Suppressor macrophage treated with lipopolysaccharide for 1 hour (primary cell): Measurements from ENCODE around the gene BLTP2.
"Not testable (repeated sequence)": the region's sequence is repeated elsewhere in the genome, so short reads cannot be mapped to it uniquely, and the experiment has no call there.

ENCODE experiments used
- DNase-seq, 3 donors: peaks; one replicate each; pipeline ENCODE4 v3.0.0-alpha.2; 2020 to 2022

BLTP2 gene

GRCh38 chr17:28646039-28646754 lies 1.2 kb upstream of the BLTP2 start:
- DNase-seq: no peak

DNA sequence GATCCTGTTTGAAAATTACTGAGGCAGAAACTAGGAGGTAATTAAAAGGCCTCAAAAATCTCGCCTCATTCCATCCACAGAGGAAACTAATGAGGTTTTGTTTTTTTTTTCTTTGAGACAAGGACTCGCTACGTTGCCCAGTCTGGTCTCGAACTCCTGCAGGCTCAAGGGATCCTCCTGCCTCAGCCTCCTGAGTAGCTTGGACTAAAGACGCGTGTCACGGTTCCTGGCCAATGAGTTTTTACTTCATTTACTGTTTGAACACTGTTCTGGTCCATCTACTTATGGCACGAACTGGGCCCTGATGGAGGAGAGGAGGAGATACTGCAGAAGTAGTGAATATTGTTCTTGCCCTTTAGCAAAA lies 600 bp upstream of the BLTP2 start:
- DNase-seq: no peak

DNA sequence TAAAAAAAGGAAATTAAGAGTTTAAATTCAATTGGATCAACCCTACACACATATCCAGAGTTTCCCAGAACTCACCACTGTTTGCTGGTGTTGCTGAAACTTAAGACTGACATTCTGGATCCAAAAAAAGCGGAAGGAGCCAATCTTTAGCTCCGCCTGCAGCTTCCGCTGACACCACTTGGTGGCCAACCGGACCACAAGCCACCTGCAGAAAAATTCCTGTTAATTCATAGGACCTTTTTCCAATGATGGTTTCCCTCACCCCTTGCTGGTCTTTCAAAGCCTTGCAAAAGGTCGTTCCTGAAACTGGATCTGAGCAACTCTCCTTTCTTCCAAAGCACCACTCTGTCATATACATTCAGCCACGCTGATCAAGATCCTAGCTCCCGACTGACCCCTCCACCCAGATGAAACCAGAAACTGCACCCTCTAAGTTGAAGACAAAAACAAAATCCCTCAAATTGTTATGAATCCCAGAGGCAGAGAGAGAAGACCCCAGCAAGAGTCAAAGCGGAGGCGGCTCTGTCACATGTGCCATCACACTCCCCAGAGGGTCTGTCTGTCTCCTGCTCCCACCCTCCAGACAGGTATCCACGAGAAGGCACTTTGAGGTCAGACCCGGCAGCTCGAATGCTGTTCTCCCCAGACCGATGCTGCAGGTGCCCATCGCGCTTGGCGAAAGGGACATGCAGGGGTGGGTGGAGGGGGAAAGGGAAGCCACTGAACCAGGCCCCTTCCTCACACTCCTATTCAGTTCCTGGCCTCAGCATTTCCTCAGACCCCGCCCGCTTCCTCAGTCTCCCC lies 773 bp downstream of the BLTP2 start:
- peak; percentile 78 to 85 (median 82) for DNase-seq

DNA sequence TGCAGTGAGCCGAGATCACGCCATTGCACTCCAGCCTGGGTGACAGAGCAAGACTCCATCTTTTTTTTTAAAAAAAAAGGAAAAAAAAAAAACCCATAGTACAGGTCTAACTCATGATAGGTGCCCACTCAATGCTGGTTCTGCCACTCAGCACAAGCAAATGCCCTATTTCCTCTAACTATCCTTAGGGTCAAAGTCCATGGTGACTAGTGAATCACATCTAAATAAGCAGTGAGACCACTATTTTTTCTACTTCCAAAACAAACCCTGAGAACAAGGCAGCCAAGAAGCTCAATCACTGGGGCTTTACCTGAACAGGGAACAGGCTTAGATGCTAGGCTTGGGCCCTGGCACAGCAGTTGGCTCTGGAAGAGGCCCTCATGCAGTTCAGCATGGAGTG lies 3.4 kb downstream of the BLTP2 start:
- DNase-seq: no peak

GRCh38 chr17:28635506-28635905 lies 9.5 kb downstream of the BLTP2 start:
- DNase-seq: no peak

DNA sequence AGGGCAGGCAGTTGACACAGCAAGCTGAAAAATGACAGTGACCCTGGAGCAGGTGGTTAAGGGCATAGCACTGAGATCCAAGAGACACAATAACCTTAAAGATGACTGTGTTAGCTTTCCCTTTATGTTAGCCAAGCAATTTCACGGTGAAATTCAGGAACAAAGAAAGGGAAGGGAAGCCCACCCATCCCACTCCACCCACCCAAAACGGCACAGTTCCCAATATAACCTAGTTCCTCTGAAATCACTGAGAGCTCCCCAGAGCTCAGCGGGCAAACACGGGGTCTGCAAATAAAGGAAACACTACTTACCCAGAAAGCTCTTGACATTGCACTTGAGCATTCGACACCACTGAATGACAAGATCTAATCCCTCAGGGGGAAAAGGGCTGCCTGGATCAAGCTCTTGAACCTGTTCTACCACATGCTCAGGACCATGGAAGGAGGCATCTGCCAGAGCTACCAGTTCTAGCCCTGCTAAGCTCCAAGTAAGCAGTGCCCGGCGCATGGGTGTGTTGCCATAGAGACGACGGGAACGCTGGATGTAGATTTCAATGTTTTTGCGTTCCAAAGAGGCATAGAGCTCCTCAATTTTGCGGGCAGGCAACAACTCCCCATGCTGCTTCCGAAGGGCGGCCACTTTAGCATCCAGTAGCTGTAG lies 10.6 kb downstream of the BLTP2 start:
- DNase-seq: peak; percentile 40 to 59 (median 54)

GRCh38 chr17:28626818-28627217 lies 18.1 kb downstream of the BLTP2 start:
- DNase-seq: no peak

GRCh38 chr17:28624148-28624547 lies 20.8 kb downstream of the BLTP2 start:
- DNase-seq: no peak

GRCh38 chr17:28623696-28624095 lies 21.3 kb downstream of the BLTP2 start:
- no peak for DNase-seq

DNA sequence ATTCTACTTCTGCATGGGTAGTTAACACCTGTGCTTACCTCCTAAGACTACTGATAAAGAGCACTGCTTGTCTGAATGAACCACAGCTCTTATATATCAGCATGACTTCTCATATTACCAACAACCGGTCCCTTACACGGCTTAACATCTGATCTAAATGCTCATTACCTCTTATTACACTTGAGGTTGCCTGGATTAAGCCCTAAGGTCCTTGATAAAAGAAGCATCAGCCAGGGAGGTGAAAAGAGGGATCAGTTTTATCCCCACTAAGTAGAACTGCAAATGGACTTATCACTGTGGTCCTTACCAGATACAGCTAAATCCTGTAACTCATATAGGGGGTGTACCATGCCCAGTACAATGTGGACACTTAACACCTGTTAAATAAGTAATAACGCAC lies 22.8 kb downstream of the BLTP2 start:
- DNase-seq: no peak

GRCh38 chr17:28620010-28620409 lies 24.9 kb downstream of the BLTP2 start:
- no peak for DNase-seq

DNA sequence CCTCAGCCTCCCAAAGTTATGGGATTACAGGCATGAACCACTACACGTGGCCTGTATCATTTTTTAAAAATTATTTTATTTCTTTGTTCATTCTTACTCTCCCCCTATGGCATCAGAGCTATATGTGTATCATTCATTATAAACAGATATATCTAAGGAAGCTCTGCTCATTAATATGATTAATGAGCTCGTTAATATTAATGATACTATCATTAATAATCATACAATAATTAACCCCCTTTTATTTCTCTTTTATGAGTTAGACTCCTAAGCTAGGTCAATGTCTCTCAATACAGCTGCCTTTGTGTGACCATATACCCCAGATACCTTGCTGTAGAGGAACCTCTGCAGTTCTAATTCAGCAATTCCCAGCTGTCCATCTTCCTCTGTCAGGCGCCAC lies 26.5 kb downstream of the BLTP2 start:
- DNase-seq: no peak

DNA sequence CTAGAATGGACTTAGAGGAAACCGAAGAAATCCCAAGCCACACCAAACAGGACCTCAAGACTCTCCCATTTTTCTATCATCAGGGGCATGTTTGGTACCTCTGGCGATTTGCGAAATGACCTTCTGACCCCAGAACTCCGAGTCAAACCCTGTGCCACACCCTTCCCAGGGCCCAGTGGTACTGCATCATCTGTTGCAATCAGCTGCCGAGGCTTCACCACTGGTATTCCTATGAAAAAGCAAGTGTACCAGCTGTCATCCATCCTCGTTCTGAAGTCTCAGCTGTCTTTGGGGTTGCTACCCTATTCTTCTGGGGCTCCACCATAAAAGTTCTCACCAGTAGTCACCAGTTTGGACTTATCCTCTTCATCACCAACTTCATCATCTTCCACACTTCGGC lies 28.7 kb downstream of the BLTP2 start:
- no peak for DNase-seq

DNA sequence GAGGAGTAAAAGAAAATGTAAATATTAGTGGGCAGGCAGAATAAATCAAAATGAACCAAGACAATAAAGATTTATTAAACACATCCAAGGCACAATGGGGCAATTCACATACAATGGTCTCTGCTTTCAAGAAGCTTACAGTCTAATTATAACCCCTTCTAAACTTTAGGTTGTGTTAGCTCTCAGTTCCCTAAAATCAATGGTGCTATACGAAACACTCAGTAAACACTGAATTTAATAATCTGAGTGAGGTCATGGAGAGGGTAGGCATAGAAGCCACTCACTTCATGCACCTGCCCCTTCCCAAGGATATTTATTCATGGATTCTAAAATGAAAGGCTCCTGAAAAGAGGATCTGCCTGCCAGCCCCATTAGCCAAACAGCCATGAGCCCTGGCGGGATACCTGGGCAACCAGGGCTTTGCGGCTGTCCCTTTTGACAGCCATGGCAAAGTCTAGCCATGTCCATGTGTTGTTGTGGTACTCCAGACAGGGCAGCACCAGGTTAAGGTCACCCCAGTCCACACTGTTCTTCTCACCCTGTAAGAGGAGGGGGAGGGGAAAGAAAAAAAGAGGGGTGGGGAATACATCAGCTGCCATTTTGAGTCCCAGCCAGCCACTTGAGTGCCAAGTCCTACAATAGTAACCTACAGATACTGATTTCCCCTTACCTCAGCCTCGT lies 29.6 kb downstream of the BLTP2 start:
- DNase-seq: no peak

- no peak for DNase-seq
Measured at GRCh38 chr17:28613931-28614381, 31.0 kb downstream of the BLTP2 start, which contains the start of gene RSKR. Gene RSKR (minus strand): TSS chr17:28614185. CDS start chr17:28614161, 24 bp downstream.

- peak; percentile 36 to 55 (median 48) for DNase-seq
Measured at GRCh38 chr17:28612936-28613872, 31.8 kb downstream of the BLTP2 start.

GRCh38 chr17:28612531-28612930 lies 32.4 kb downstream of the BLTP2 start:
- no peak for DNase-seq

DNA sequence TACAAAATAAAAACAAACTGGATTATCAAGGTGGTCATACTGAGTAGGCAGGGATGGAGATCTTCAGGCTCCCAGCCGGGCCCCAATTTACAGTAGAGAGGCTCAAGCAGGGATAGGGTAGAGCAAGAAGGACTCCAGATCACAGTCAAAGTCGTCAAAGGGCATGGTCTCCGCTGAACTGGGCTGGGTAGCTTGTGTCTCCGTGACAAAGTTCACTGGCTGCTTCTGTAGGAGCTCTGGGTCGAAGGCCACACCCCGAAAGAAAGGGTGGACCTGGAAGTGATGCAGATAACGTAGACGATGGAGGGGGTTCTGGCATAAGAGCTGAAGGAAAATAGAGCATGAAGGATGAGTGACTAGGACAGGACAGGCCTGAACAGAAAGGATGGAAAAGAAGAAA lies 34.6 kb downstream of the BLTP2 start:
- no peak for DNase-seq

DNA sequence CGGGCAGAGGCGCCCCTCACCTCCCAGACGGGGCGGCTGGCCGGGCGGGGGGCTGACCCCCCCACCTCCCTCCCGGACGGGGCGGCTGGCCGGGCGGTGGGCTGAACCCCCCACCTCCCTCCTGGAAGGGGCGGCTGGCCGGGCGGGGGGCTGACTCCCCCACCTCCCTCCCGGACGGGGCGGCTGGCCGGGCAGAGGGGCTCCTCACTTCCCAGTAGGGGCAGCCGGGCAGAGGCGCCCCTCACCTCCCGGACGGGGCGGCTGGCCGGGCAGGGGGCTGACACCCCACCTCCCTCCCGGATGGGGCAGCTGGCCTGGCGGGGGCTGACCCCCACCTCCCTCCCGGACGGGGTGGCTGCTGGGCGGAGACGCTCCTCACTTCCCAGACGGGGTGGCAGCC lies 40.9 kb downstream of the BLTP2 start:
- DNase-seq: not testable (repeated sequence)

- peak; percentile 90 to 98 (median 94) for DNase-seq
Measured at GRCh38 chr17:28599311-28600184, 45.4 kb downstream of the BLTP2 start.

GRCh38 chr17:28598799-28599310 lies 46.1 kb downstream of the BLTP2 start, which contains the start of gene SPAG5:
Gene SPAG5 (minus strand): TSS chr17:28599025. CDS start chr17:28598946, 79 bp downstream.
- peak; percentile 93 to 97 (median 95) for DNase-seq
